ENCODE data around the gene NINL. TPM values are rescaled to one million over a fixed set of nuclear protein-coding genes. Genes with fewer than 3 reads are reported as not detected.

The NINL gene
- total RNA-seq, 2 donors from 2014 or later: 4.2 to 7.4 TPM

GRCh38 chr20:25459916-25460535 lies 125.3 kb downstream of the NINL start:
- intact Hi-C loops (cut with DNase I): no loop called here
- DNase-seq (ENCODE audit: low spot score): no peak

DNA sequence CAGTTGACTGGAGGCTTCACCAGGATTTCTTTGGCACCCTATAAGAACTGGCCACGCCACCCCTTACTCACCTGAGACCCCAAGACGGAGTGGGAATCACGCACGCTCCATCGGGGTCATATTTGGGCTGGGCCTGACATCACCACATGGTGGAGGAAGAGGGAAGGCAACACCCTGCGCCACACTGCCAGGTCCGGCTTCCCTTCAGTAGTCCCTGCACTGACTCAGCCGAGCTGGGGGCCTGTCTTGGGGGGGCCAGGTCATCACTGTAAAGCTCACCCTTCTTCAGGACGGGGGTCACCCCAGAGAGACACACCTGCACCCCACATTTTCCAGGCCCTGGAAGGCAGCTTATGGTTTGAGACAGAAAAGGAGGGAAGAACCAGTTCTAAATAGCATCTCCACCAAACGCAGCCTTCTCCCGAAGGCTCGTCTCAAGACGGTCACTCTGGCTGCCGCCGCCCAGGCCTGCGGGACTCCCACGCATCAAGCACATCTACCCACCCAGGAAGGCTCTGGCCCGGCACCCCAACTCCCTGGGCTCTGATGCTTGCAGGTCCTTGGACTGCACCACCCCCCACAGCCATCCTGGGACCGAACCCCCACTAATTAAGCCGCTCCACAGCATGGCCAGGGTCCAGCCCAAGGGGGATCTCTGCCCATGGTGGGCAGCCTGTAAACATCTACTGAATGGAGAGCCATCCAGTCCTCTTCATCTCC lies 126.1 kb downstream of the NINL start:
- intact Hi-C loops (cut with DNase I): no loop called here
- peak; percentile 69 for DNase-seq (ENCODE audit: low spot score)

GRCh38 chr20:25457886-25458680 lies 127.2 kb downstream of the NINL start:
- intact Hi-C loops (cut with DNase I): no loop called here
- DNase-seq (ENCODE audit: low spot score): peak; percentile 76

GRCh38 chr20:25454153-25454900 lies 131.0 kb downstream of the NINL start:
- no peak for DNase-seq (ENCODE audit: low spot score)
- intact Hi-C loops (cut with DNase I): no loop called here

DNA sequence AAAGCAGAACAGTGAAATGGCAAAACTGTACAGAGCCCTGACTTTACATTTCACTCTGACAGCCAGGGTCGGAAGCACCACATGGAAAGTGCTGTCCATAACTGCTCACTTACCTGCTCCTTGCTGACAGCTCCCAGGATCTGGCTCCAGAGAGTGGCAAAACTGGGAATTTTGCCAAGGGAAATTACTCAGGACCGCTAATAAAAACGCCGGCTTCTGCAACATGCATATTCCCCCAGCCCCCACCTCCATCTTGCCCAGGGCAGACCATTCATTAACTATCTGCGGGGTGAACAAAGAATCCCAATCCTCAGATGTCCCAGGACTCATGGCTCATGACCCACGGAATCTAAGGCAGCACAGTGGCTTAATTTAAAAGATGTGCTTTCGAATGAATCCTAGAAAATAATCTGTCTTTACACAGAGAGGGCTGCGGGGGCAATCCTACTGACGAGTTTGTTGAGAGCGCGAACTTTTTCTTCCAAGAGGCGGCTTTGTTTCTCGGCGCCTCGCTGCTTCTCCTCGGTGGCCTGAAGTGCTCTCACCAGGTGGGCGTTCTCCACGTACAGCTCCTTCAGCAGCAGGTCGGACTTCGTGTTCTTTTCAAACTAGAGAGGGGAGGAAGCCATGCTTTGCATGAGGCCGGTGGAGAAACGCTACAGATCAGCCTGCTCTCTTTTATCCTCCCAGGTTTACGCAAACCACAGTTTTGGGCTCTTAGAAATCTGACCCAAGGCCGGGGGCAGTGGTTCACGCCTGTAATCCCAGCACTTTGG lies 132.1 kb downstream of the NINL start:
- intact Hi-C loops (cut with DNase I): no loop called here
- no peak for DNase-seq (ENCODE audit: low spot score)

DNA sequence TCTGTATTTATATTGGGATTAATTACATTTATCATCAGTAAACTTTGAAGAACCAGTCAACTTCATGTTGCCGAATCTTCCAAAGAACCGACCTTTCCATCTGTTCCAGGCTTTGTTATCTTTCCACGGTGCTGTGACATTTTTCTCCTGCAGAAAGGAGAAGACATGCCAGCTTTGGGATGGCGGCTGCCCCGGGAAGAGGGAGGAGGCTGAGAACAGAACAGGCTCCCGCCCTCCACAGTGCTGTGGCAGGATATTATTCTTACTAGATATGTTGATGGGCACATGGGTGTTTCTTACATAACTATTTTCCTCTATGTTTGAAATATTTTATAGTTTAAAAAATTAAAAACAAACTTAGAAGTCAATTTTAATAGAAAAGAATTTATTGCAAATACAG lies 133.0 kb downstream of the NINL start:
- DNase-seq (ENCODE audit: low spot score): no peak

DNA sequence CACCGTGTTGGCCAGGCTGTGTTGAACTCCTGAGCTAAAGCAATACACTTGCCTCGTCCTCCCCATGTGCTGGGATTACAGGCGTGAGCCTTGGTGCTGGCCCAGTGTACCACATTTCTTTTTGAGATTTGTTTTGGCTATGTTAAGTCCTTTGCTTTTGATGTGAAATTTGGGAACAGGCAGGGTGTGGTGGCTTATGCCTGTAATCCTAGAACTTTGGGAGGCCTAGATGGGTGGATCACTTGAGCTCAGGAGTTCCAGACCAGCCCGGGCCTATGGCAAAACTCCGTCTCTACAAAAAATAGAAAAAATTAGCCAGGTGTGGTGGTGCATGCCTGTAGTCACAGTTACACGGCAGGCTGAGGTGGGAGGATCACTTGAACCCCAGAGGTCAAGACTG lies 137.7 kb downstream of the NINL start:
- intact Hi-C loops (cut with DNase I): no loop called here
- DNase-seq (ENCODE audit: low spot score): peak; percentile 14

More for the DNA sequence above, 133.0 kb downstream of the NINL start:
- intact Hi-C loops (cut with DNase I): no loop called here

- intact Hi-C loops (cut with DNase I): no loop called here
- DNase-seq (ENCODE audit: low spot score): peak; percentile 35
Measured at GRCh38 chr20:25444556-25444955, 140.8 kb downstream of the NINL start.

GRCh38 chr20:25439328-25439727 lies 146.0 kb downstream of the NINL start:
- intact Hi-C loops (cut with DNase I): no loop called here

GRCh38 chr20:25437153-25437581 lies 148.2 kb downstream of the NINL start:
- intact Hi-C loops (cut with DNase I): no loop called here

More at GRCh38 chr20:25439328-25439727, 146.0 kb downstream of the NINL start:
- DNase-seq (ENCODE audit: low spot score): no peak

DNA sequence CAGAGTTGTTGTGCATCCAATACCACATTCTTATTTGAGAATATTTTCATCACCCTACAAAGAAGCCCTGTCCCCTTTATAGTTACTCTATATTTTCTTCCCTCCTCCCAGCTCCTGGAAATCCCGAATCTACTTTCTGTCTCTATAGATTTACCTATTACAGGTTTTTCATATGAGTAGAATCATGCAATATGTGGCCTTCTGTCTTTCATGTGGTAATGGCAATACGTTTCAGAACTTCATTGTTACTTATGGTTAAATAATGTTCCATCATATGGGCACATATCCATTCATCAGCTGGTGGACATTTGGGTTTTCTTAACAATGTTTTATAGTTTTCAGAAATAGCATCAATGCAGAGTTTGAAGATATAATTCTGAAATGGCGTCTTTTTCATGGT lies 160.8 kb downstream of the NINL start:
- intact Hi-C loops (cut with DNase I): no loop called here
- no peak for DNase-seq (ENCODE audit: low spot score)

More at GRCh38 chr20:25437153-25437581, 148.2 kb downstream of the NINL start:
- DNase-seq (ENCODE audit: low spot score): no peak

- intact Hi-C loops (cut with DNase I): no loop called here
Measured at GRCh38 chr20:25422032-25422431, 163.3 kb downstream of the NINL start.

GRCh38 chr20:25421102-25421501 lies 164.2 kb downstream of the NINL start:
- intact Hi-C loops (cut with DNase I): no loop called here
- DNase-seq (ENCODE audit: low spot score): no peak

More at GRCh38 chr20:25422032-25422431, 163.3 kb downstream of the NINL start:
- no peak for DNase-seq (ENCODE audit: low spot score)

- no peak for DNase-seq (ENCODE audit: low spot score)
- intact Hi-C loops (cut with DNase I): loop anchor here in 1 of 2 donors (10.0 kb wide), 1 partner anchor 334 kb away; the partner anchor contains the start of gene VSX1
Measured at GRCh38 chr20:25418776-25419175, 166.6 kb downstream of the NINL start.

GRCh38 chr20:25408890-25409289 lies 176.4 kb downstream of the NINL start:
- intact Hi-C loops (cut with DNase I): no loop called here
- no peak for DNase-seq (ENCODE audit: low spot score)

DNA sequence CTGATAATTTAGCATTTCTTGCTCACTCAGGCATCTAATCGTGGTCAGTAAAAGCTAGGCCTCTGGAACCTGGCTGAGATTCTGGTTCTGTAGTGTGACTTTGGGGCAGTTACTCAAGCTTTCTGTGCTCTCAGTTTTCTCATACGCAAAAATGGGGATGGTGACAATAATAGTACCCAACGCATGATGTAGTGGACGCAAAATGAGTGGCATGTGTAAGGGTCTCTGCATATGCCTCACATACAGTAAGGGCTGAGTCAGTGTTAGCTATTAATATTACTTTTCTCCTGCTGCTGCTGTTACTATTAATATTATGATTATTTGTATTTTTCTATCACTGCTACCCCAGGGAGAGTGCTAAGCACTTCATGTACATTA lies 177.2 kb downstream of the NINL start:
- intact Hi-C loops (cut with DNase I): no loop called here
- DNase-seq (ENCODE audit: low spot score): no peak

DNA sequence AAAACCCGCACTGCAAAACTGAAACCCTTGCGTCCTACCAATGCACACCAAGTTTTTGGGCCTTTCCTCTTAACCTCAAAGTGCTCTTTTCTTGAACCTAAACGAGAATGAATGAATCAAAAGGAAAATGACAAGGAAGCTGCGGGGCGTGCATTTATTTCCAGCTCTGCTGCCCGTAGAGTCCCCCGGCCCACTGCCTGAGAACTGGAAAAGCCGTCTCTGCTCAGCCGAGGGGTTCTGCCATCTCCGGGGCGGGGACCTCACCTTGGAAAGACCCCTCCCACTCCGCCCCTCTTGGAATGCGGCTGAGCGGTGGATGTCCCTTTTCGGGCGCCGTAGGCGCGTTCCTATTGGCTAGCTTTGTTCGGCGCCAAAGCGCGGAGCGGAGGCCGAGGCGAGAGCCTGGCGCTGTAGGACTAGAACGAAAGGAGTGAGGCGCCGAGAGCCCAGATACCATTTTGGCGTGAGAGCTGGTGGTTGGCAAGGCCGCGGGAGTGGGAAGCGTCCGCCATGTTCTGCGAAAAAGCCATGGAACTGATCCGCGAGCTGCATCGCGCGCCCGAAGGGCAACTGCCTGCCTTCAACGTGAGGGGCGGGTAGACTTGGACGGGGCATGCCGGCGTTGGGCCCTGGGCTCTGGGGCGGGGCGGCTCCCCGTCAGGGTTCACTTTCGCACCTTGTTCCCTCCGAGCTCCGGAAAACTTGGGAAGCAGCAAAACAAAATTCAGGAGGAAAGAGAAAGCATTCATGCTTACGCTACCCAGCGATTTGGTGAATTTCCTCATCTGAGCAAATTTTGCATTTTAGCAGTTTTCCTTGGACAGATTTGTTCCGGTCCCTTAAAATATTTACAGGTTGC lies 177.8 kb downstream of the NINL start, which contains the start of gene GINS1:
Gene GINS1 (plus strand): TSS at position 363 of the 859 bp plus-strand sequence. CDS start 148 bp downstream, at position 511.
- DNase-seq (ENCODE audit: low spot score): peak; percentile 93
- intact Hi-C loops (cut with DNase I): no loop called here
